Hepatocyte (in vitro differentiated cells): Measurements from ENCODE around the gene CEACAM16.

Source experiments
- EZH2phosphoT487 ChIP-seq: fragments of 200-600 bp; sonication (generic); IDR thresholded peaks from one replicate; pipeline ENCODE4 v1.6.1; 2018; ENCODE audit warnings: antibody characterized with exemption, mild to moderate bottlenecking, low read depth, moderate library complexity; ENCODE audit not compliant: unreplicated experiment, severe bottlenecking
- TF ChIP-seq, protein P1 (sequence below): fragments of 200-600 bp; sonication (generic); IDR thresholded peaks from 2 replicates; pipeline ENCODE4 v1.5.1; 2016; ENCODE audit warnings: antibody characterized with exemption, mild to moderate bottlenecking; ENCODE audit not compliant: poor library complexity

DNA sequence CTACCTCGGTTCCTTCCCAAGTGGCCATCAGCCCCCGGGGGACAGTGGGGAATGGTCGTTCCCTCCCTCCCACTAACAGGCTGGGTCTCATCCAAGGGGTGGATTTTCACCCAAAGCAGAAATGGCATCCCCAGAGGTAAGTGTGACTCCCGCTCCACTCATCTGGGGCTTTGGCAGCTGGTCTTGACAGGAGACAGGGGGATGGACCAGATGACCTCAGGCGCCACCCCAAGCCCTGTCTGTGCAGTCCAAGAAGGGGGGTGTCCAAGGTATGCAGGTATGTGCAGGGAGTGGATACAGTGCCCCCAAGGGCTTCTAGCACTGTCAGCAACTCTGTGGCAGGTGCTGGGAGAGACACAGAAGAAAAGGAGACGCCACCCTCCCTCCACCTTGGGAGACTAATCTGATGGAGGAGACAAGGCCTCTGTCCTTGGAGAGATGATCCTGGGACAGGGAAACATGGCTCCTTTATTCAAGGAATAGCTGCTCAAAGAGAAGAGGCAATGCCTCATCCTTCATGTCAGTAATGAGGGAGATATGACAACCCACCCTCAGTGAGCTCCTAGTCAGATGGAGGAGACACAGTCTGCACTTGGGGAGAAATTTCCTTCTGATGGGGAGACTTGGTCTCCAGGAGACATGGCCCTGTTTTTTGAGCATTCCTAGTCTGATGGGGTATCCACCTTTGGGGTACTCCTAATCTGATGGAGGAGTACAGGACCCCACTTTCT is 7.7 kb downstream of the CEACAM16 start:
- TF ChIP-seq, protein P1, sequence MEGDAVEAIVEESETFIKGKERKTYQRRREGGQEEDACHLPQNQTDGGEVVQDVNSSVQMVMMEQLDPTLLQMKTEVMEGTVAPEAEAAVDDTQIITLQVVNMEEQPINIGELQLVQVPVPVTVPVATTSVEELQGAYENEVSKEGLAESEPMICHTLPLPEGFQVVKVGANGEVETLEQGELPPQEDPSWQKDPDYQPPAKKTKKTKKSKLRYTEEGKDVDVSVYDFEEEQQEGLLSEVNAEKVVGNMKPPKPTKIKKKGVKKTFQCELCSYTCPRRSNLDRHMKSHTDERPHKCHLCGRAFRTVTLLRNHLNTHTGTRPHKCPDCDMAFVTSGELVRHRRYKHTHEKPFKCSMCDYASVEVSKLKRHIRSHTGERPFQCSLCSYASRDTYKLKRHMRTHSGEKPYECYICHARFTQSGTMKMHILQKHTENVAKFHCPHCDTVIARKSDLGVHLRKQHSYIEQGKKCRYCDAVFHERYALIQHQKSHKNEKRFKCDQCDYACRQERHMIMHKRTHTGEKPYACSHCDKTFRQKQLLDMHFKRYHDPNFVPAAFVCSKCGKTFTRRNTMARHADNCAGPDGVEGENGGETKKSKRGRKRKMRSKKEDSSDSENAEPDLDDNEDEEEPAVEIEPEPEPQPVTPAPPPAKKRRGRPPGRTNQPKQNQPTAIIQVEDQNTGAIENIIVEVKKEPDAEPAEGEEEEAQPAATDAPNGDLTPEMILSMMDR = no peak
- no peak for TF ChIP-seq EZH2phosphoT487
